IPS-18c (cell line): ENCODE data around the gene SIGLEC12.

Source experiments
- H3K4me3 ChIP-seq: 2 replicates; pipeline ENCODE4 v1.7.0; 2013; ENCODE audit warnings: low read depth, mild to moderate bottlenecking, low read length, moderate library complexity; ENCODE audit not compliant: insufficient read depth
- H3K9me3 ChIP-seq: one replicate; pipeline ENCODE4 v1.6.1; 2013; ENCODE audit warnings: mild to moderate bottlenecking, low read length, moderate library complexity; ENCODE audit not compliant: control insufficient read depth, insufficient read depth

The SIGLEC12 gene

DNA sequence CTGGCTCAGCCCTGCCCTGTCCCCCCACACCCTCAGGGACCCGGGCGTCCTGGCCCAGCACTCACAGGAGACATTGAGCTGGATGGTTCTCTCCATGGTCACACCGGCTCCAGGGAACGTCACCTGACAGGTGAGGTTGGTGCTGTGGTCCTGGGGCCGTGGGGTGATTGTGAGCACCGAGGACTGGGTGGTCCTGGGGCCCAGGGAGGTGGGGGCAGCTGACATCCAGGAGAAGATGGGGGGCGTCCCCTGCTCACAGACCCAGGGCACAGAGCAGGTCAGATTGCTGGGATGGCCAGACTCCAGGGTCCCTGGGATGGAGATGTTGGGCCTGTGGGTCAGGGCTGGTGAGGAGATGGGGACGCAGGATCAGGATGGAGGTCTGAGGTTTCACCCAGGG is 29.0 kb upstream of the SIGLEC12 start:
- H3K4me3 ChIP-seq: no peak overlapping the region
- H3K9me3 ChIP-seq: no peaks in the 10 kb centered on the region

DNA sequence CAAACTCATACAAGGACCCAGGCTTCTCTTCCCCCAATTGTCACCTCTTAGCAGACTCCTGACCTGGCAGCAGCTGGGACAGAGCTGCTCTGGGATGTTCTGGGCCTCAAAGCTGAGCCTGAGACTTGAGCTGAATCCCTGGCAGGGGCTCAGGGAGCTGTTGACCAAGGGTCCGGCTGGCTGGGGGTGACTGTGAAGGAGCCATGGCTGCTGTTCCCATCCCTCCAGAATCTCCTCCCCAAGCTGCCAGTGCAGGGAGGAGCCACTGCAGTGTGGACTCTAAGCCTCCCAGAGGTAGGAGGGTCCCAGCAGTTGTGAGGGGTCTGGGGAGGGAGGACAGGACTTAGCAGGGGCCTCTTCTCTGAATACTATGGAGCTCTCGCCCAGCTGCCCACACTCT is 27.7 kb upstream of the SIGLEC12 start:
- Histone ChIP-seq H3K4me3 (no peak overlapping the region), H3K9me3 (no peaks in the 10 kb centered on the region)

DNA sequence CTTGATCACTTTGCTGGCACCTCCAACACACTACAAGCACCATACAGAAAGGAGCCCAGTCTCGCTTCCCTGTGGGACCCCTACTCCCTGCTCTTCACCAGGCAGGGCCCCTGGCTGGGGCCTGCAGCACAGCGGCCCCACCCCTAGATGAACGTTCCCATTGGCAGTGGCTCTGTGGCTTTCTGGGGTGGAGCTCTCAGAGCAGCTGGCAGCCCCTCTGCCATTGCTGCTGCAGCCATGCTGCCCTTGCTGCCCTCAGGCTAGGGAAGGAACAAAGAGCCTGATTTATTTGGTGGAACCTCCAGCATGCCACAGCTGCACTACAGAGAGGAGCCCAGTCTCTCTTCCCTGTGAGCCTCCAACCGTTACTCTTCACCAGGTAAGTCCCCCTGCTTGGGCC is 24.1 kb upstream of the SIGLEC12 start:
- no peak overlapping the region for H3K4me3 ChIP-seq
- H3K9me3 ChIP-seq: no peaks in the 10 kb centered on the region

DNA sequence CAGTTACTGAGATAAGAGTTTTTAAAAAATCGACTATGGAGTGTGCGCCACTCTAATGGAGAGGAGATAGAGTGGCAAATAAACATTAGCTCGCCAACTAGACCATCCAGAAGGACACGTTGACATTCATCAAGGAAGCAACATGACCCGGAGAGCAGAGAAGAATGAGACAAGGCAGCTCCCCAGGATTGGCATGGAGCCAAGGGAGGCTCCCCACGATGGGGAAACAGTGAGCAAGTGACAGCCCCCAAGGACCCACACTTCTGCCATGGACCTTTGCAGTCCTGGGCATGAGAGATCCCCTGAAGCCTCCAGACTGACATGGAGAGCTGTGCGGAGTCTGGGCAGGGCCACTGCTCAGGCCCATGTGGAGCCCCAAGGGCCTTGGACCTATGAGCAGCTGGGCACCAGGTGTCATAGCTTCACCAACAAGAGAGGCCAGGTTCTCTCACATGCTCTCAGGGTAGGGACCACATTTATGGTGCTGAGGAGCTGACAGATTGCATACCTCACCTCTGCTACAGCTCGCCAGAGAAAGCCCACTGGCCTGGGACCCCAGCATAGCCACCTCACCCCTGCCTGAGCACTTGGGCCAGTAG is 23.2 kb upstream of the SIGLEC12 start:
- Histone ChIP-seq H3K4me3 (no peak overlapping the region), H3K9me3 (no peaks in the 10 kb centered on the region)

DNA sequence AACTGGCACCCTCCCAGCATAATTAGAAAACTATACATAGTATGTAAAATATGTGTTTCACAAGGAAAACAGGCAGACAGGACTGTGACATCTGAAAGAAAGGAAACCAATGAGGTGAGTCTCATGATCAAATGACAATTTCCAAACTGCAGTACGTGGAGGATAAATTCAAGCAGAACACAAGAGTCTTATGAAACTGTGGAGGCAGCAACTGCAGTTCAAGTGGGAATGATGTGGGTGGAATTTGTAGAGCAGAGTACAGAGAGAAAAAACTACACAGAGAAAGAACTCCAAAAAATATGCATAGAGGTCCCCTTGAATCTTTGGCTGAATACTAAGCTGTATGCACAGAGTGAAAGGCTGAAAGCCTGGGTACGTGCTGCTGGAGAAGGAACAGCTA is 20.2 kb upstream of the SIGLEC12 start:
- Histone ChIP-seq H3K4me3 (no peak overlapping the region), H3K9me3 (no peaks in the 10 kb centered on the region)

DNA sequence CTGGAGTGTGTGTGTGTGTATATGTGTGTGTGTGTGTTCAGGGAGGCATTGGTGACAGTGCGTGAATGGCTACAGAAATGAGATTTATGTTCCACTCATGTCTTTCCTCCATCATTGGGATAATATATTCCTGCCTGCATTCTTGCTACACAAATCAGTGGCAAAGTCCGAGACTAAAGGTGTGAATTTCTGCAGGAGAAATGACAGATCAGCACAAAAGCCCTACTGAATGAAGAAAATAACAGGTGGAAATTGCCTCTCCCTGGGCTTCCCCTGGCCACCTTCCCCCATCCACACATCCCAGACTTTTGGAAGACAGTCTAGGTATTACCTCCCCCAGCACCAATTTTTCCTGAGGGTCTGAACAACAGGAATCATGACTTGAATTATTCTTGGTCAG is 19.8 kb upstream of the SIGLEC12 start:
- no peaks in the 10 kb centered on the region for H3K9me3 ChIP-seq

DNA sequence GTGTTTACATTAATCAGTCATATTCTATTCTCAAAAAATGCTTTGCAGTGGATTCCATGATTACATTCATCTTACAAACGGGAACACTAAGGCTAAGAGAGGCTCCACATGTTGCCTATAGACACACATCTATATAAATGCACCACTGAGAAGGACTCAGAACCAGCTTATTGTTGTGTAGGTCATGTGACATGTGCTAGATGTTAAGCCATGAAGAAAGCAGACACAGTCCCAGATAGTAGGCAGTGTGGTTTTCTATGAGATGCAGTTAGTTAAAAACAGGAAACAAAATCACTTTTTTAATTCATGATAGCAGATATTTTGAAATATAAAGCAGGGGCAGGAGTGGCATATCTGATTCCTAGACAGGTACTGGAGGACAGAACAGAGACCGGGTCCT is 19.1 kb upstream of the SIGLEC12 start:
- Histone ChIP-seq H3K9me3 (no peaks in the 10 kb centered on the region), H3K4me3 (no peak overlapping the region)

More for the DNA sequence above, 19.8 kb upstream of the SIGLEC12 start:
- H3K4me3 ChIP-seq: no peak overlapping the region

DNA sequence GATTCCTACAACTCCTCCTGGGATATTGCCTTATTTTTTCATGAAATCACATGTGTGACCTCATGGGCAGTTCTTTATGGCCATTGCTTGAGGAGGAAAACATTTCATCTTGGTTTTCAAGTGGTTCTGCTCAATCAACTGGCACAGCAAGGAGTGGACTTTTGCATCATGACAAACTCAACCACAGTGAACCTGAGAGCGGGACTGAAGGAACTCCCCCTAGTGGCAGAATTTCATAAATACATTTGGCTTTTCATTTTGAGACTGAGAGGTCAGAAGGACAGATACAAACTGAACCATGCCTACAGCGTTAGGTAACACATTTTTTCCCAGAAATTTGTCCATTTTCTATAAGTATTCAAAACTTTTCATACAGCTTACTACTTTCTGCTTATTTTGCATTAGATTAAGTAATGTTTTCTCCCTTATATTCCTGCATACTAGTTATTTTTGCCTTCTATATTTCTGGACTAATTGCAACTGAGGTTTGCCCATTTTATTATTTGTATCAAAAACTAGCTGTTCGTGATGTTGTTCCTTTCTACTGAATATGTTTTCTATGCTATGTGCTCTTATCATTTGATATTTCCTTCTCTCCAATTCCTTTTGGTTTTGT is 13.4 kb upstream of the SIGLEC12 start:
- no peaks in the 10 kb centered on the region for H3K9me3 ChIP-seq
- no peak overlapping the region for H3K4me3 ChIP-seq

DNA sequence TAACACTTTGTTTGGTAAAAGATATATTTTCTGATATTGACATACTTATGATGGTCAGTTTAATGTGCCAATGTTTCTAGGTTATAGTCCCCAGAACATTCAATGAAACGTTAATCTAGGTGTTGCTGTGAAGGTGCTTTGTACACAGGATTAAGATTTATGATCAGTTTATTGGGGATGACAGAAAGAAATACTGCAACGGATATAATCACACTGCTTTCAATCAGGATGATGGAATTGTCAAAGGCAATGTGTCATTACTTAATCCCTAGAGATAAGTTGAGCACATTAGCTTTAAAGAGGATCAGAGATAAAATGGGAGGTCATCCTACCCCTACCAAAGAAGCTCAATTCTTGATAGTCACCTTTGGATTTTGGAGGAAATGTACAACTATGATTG is 12.4 kb upstream of the SIGLEC12 start:
- Histone ChIP-seq H3K9me3 (no peaks in the 10 kb centered on the region), H3K4me3 (no peak overlapping the region)

DNA sequence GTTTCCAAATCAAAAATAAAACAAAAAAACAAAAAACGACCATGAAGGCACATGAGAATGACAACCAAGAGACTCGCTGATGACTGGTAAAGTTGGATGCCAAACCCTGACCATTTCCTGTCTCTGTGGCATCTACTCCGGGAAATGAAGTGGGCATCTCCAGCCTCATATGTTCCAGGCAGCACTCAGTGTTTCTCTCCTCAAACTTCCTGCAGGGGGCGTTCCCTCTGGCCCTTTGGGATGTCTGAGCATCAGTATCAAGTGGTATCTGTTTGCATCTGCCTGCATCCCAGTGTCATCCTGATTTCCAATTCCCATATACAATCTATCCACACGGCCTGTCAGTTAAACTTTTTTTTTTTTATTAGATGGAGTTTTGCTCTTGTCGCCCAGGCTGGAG is 9.8 kb upstream of the SIGLEC12 start:
- H3K9me3 ChIP-seq: peaks cover 2% of the 10 kb centered on the region
- H3K4me3 ChIP-seq: no peak overlapping the region

DNA sequence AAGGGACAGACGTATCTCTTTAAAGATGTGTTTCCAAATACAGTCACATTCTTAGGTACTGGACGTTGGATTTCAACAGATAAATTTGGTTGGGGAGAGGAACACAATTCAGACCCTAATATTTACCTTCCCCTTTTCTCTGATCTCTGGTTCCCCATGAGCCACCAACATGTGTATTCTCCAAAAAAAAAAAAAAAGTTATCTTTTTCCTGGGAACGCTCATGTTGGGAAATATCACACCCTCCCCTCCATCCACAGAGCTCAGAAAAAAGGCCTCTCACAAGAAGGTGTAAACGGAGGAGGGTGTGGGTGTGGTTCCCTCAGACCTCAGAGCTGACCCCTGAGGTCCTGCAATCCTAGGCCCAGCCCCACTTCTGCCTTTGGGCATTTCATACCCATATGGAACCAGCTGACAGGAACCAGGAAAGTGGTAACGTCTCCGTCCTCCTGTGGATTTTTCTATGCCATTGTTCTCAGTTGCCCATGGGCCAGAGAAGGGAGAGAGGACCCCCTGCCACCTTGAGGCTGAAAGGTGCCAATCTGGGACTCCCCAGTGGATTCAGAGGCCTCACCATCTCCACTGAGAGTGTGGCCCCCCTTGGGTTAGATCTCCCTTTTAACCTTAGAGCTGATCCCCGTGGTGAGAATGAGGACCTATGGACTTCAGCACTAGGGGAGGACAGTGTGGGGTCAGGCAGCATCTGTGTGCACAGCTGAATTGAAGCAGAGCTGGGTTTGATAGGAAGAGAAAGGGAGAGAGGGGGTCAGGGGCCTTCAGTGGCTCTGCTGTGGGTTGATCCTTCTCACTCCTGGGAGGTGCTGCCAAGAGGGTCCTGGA is 8.4 kb upstream of the SIGLEC12 start:
- Histone ChIP-seq H3K4me3 (no peak overlapping the region), H3K9me3 (peaks cover 2% of the 10 kb centered on the region)

DNA sequence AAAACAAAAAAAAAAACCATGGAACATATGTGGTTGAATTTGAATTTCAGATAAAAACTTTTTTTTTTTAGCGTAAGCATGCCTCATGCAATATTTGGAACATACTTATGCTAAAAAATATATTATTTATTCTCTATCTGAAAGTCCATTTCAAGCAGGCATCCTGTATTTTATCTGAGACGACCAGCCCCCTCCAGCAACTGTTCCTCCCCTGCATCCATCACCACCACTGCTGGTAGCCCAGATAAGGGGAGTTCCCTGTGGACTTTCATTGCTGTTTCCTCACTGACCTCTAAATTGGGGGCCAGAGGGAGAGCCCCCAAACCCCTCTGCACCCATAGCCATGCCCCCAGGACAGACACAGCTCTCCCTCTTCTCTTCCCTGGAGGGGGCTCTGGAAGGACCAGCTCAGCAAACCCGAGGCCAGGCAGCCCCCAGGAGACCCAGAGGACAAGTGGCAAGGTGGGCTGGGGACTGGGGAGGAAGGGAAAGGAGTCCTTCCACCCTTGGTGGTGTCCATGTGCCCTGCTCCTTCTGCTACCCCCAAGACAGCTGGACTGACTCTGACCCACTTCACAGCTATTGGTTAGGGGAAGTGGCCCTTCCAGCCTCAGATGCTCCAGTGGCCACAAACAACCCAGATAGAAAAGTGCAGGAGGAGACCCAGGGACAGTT is 6.6 kb upstream of the SIGLEC12 start:
- H3K4me3 ChIP-seq: no peak overlapping the region
- H3K9me3 ChIP-seq: peaks cover 2% of the 10 kb centered on the region

DNA sequence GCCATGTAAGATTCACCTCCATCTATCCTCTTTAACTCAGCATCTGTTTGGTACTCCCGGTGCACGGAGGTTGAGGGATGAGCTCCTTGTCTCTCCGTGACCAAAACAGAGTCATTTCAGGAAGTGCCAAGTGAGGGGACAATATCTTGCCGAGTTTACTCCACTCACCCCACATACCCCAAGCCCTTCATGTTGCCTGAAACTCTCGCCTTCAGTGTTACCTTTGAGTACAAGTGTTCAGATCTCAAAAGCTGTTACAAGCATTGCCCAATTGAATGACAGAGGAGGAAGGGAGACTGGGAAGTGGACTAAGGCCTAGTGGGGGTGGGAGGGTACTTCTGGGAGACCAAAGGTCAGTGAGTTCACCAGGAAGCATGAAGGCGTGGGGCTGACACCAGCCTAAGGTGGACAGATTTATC is 6.0 kb upstream of the SIGLEC12 start:
- peaks cover 2% of the 10 kb centered on the region for H3K9me3 ChIP-seq

DNA sequence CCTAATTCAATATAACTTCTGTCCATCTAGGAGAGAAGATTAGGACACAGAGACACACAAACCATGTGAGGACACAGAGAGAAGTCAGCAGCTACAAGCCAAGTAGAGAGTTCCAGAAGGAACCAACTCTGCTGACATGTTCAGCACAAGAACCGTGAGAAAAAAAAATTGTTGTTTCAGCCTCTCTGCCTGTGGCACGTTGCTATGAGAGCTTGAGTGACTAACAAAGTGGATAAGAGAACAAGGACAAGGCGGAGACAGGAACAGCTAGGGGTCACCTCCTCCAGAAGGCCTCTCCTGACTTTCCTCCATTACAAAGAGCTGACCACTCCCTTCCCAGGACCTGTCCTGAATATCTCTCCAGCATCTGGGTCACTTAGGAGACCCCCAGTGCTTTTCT is 5.6 kb upstream of the SIGLEC12 start:
- no peak overlapping the region for H3K4me3 ChIP-seq
- peaks cover 2% of the 10 kb centered on the region for H3K9me3 ChIP-seq

More for the DNA sequence above, 6.0 kb upstream of the SIGLEC12 start:
- no peak overlapping the region for H3K4me3 ChIP-seq

DNA sequence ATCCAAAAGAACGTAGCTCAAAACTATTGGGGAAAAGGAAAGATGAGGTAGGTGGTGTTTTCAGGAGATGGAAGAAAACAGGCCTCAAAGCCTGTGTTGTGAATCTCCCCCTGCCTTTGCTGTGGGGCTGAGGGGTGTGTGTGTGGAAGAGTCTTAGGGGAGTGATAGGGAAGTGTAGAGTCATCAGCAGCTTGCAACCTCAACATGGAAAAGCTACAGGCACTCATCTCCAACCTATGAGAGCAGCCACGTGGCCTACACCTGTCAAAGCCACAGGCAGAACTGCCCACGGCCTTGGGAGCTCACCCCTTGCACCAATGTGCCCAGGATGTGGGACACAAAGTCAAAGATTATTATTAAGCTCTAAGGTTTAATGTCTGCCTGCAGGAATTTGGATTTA is 4.3 kb upstream of the SIGLEC12 start:
- no peak overlapping the region for H3K4me3 ChIP-seq
- H3K9me3 ChIP-seq: peaks cover 2% of the 10 kb centered on the region

DNA sequence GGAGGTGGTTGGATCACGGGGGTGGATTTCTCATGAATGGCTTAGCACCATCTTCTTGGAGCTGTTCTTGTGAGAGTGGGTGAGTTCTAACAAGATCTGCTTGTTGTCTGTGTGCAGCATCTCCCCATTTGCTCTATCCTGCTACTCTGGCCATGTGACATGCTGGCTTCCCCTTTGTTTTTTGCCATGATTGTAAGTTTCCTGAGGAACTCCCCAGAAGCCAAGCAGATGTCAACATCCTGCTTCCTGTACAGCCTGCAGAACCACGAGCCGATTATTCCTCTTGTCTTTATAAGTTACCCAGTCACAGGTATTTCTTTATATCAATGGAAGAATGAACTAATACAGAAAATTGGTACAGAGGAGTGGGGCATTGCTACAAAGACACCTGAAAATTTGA is 2.3 kb upstream of the SIGLEC12 start:
- H3K9me3 ChIP-seq: peaks cover 2% of the 10 kb centered on the region

DNA sequence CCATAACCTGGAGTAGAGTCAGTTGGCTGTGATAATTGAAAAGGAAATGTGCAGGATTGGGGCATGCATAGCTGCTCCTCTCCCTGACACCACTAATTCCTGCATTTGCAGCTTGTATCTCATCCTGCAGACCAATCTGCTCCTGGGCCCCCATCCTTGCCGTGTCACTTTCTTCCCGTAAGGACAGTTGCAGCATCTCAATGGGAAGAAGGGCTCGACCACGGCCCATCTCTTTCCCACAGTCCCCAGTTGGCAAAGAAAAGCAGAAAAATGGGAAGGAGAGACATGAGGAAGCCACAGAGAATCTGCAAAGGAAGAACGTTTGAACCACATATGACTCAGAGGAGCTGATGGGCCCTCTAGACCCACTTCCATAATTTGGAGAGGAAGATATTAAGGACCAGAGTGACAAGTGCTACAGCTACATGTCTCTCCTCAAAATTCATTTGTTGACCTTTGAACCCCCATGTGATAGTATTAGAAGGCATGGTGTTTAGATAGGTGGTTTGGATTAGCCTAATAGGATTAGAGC is 1.8 kb upstream of the SIGLEC12 start:
- Histone ChIP-seq H3K9me3 (no peaks in the 10 kb centered on the region), H3K4me3 (no peak overlapping the region)

More for the DNA sequence above, 2.3 kb upstream of the SIGLEC12 start:
- H3K4me3 ChIP-seq: no peak overlapping the region
